Measurements from ENCODE around the gene PTTG1IP.
"Not testable (repeated sequence)": the region's sequence is repeated elsewhere in the genome, so short reads cannot be mapped to it uniquely, and the experiment has no call there.

Gene PTTG1IP

GRCh38 chr21:44873356-44874239 is at the start of gene PTTG1IP:
PTTG1IP (minus strand) TSS chr21:44873690; CDS start chr21:44873616, 74 bp downstream.
- DNase-seq (ENCODE audit: low spot score) = peak; percentile 99

- DNase-seq (ENCODE audit: low spot score) = no peak
Observed at GRCh38 chr21:44921928-44922327, 48.4 kb upstream of the PTTG1IP start.

DNA sequence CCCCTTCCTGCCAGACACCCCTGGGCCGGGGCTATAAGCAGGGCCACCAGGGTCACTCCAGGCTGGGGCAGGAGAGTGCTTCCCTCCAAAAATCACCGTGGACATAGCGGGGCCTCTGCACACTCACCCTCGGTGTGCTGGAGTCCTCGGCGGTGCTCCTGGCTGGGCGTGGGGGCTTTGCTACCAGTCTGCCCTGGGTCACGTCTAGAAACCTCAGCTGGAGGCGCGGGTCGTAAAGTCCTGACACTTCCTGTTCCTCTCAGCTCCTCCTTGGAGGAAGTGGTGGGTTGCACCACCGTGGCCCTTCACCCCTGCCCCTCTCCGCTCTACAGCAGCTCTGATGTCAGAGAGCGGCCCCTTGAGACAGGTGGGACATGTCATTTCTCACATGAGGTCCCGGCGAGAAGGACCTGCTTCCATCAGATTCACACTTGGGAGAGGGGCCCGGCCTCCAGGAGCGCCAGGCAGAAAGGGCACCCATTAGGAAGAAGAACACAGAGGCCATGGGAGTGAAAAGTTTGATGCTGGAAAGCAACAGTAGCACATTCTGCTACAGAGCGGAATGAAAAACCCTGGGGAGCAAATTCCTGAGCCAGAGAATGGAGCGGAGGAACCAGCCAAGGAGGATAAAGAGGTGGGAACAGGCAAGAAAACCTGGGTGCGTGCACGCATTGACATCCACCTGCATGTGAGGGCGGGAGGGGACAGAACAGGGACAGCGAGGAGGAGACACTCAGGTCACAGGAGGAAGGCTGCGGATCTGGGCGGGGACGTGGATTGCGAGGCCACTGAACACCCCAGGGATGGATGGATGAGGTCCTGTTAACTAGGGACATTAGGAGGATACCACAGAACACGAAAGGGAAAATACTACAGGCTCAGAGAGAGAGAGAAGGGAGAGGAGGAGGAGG is 47.5 kb upstream of the PTTG1IP start, which contains the start of gene ITGB2:
ITGB2 (minus strand) TSS at position 206 of the 911 bp plus-strand sequence. CDS start 10,117 bp downstream, outside the sequence.
- DNase-seq (ENCODE audit: low spot score) = no peak

GRCh38 chr21:44919913-44920693 is 46.6 kb upstream of the PTTG1IP start:
- no peak for DNase-seq (ENCODE audit: low spot score)

- DNase-seq (ENCODE audit: low spot score) = no peak
Observed at GRCh38 chr21:44919111-44919912, 45.8 kb upstream of the PTTG1IP start.

DNA sequence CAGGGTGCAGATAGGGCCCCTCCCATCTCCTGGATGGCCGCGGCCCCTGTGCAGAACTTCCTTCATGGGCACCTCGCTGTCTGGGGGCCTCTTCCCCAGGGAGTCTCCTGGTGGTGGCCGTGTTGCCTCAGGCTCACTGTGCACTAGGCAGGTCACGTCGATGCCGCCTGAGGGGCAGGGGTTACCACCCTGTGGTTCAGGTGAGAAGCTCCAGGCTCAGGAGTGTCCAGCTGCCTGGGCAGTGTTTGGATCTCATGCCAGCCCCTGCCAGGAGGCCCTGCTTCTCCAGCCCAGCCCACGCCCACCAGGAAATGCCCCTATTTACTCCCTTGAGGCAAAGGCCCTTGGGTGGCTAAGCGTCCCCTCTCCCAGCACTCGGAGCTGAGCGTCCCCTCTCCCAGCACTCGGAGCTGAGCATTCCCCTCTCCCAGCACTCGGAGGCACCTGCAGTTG is 45.1 kb upstream of the PTTG1IP start:
- DNase-seq (ENCODE audit: low spot score) = no peak

GRCh38 chr21:44918107-44918470 is 44.6 kb upstream of the PTTG1IP start:
- no peak for DNase-seq (ENCODE audit: low spot score)

GRCh38 chr21:44917446-44918106 is 44.1 kb upstream of the PTTG1IP start:
- DNase-seq (ENCODE audit: low spot score) = no peak

DNA sequence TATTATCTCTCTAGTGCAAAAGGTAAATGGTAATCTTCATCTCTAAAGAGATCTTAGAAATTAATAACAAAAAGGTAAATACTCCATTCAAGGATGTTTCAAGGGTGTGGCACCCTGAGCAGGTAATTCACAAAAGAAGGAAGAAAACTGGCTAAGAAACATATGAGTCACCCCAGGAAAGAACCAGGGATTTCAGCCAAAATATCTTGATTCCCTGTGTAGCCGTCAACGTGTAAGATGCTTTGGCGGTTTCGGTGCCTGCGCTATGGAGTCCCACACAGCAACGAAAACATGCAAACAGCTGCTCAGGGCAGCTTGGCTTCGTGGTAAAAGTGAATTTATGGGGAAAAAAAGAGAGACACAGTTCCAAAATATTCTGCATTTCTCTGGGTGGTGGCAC is 43.5 kb upstream of the PTTG1IP start:
- DNase-seq (ENCODE audit: low spot score) = no peak

- DNase-seq (ENCODE audit: low spot score) = no peak
Observed at GRCh38 chr21:44914176-44914874, 40.8 kb upstream of the PTTG1IP start.

DNA sequence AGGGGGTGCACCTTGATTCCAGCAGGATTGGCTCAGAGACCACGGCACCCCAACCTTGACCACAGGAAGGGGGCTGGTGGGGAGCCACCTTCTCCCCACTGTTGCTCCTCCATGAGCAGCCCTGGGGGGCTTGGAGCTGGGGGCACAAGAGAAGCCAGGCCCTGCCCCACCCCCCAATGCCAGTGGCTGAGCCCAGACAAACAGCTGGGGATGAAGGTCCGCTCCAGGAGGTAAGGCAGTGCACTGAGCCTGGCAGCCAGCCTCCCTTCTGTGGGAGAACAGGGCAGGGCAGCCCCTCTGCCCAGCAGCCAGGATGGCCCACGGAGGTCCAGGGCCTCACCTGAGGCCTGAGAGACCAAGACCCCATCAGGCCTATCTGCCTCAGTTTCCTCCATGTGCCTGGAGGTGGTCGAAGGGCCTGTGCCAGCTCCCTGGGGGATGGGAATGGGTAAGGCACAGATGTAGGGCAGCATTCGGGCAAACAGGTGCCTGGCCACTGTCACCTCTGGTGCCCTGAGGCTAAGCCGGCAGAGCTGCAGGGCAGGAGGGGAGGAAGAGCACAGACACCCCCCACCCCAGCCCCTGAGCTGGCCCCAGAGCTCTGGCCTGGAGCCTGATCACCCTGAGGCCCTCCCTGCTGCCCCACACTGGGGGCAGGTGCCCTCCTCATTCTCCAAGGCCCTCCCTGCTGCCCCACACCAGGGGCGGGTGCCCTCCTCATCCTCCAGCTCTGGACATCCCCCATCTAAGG is 40.1 kb upstream of the PTTG1IP start:
- no peak for DNase-seq (ENCODE audit: low spot score)

- DNase-seq (ENCODE audit: low spot score) = not testable (repeated sequence)
Observed at GRCh38 chr21:44912506-44913412, 39.3 kb upstream of the PTTG1IP start.

GRCh38 chr21:44912158-44912473 is 38.6 kb upstream of the PTTG1IP start:
- DNase-seq (ENCODE audit: low spot score) = no peak

GRCh38 chr21:44911384-44912157 is 38.1 kb upstream of the PTTG1IP start:
- DNase-seq (ENCODE audit: low spot score) = peak; percentile 66

- no peak for DNase-seq (ENCODE audit: low spot score)
Observed at GRCh38 chr21:44911068-44911383, 37.5 kb upstream of the PTTG1IP start.

GRCh38 chr21:44910229-44911067 is 37.0 kb upstream of the PTTG1IP start:
- no peak for DNase-seq (ENCODE audit: low spot score)

DNA sequence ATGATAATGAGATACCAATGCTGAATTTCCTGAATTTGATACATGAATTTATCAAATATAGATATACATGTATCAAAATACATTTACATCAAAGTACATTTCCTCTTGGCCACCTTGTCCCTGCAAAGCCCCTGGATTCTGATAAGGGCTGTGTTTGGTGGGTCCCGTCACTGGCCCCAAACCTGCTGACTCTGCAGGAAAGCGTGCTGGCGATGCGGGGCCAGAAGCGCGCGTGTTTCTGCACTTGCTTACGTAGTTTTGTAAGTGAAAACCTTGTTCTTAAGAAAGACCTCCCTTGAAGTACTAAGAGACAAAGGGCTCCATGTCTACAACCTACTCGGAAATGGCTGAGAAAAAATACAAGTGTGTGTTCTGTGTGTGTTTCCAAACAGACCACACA is 36.2 kb upstream of the PTTG1IP start:
- DNase-seq (ENCODE audit: low spot score) = no peak

Measured in HuH-7 (cell line).